A673 (cell line): ENCODE results near the gene TEX51. TPM values are rescaled to one million over a fixed set of nuclear protein-coding genes. Genes with fewer than 3 reads are reported as not detected.

Experiments used
- BruUV-seq: library from RNA; stranded (reverse); fragments of 400-500 nt; replicated peaks from 2 replicates; lab custom pipeline; 2021; lab: Mats Ljungman, UMichigan
- CTCF ChIA-PET: fragments of 300-600 bp; sonication (Branson Sonifier 250); formaldehyde crosslinking; loops from one replicate; lab custom pipeline; 2022; ENCODE audit warnings: antibody characterized with exemption; lab: Charles Lee
- POLR2A ChIA-PET: fragments of 300-600 bp; sonication (Branson Sonifier 250); formaldehyde crosslinking; loops from one replicate; lab custom pipeline; 2022; ENCODE audit warnings: antibody characterized with exemption; ENCODE audit not compliant: low non-redundant PET; lab: Charles Lee
- DNase-seq: peaks from one replicate; pipeline ENCODE4 v3.0.0-alpha.2; 2015; ENCODE audit warnings: low spot score
- H3K27ac ChIP-seq: fragments of 200-600 bp; sonication (generic); 2 replicates; pipeline ENCODE4 v1.5.1; 2016; ENCODE audit warnings: mixed run types, low read depth, mild to moderate bottlenecking, mixed read lengths, antibody characterized with exemption, low read length; ENCODE audit not compliant: poor library complexity, severe bottlenecking
- H3K27me3 ChIP-seq: fragments of 200-600 bp; sonication (generic); replicated peaks from 2 replicates; pipeline ENCODE4 v1.6.1; 2017; ENCODE audit warnings: mixed run types, low read depth, mild to moderate bottlenecking, mixed read lengths, antibody characterized with exemption, low read length; ENCODE audit not compliant: insufficient read depth, poor library complexity
- H3K36me3 ChIP-seq: fragments of 200-600 bp; sonication (generic); 2 replicates; pipeline ENCODE4 v1.6.1; 2016; ENCODE audit warnings: mixed run types, mild to moderate bottlenecking, mixed read lengths, antibody characterized with exemption, low read length; ENCODE audit not compliant: insufficient read depth, poor library complexity, severe bottlenecking
- H3K4me1 ChIP-seq: fragments of 200-600 bp; sonication (generic); 2 replicates; pipeline ENCODE4 v1.6.1; 2017; ENCODE audit warnings: mixed run types, mild to moderate bottlenecking, mixed read lengths, antibody characterized with exemption, low read length; ENCODE audit not compliant: insufficient read depth, poor library complexity, severe bottlenecking
- H3K4me3 ChIP-seq: fragments of 200-600 bp; sonication (generic); 2 replicates; pipeline ENCODE4 v1.5.1; 2016; ENCODE audit warnings: low read depth, mixed run types, mild to moderate bottlenecking, mixed read lengths, low read length; ENCODE audit not compliant: poor library complexity, severe bottlenecking
- H3K9me3 ChIP-seq: fragments of 200-600 bp; sonication (generic); 2 replicates; pipeline ENCODE4 v1.6.1; 2016; ENCODE audit warnings: mixed run types, low read depth, mild to moderate bottlenecking, mixed read lengths, antibody characterized with exemption, low read length; ENCODE audit not compliant: poor library complexity, severe bottlenecking
- CTCF ChIP-seq: fragments of 300-800, 200-600 bp; sonication (generic); conservative IDR thresholded peaks from 2 replicates; pipeline ENCODE4 v1.5.1; 2017; ENCODE audit warnings: low read depth, mild to moderate bottlenecking, antibody characterized with exemption, low read length, moderate library complexity, mixed read lengths
- EZH2 ChIP-seq: fragments of 200-600 bp; sonication (generic); IDR thresholded peaks from 2 replicates; pipeline ENCODE4 v1.6.1; 2017; ENCODE audit warnings: borderline replicate concordance, low read depth, mild to moderate bottlenecking, mixed read lengths, antibody characterized with exemption, low read length; ENCODE audit not compliant: poor library complexity, severe bottlenecking
- intact Hi-C: fragments of 100-400 bp; cut with micrococcal nuclease; formaldehyde crosslinking; loops from one replicate; pipeline ENCODE4 v1.10.0; 2022; ENCODE audit not compliant: unreplicated experiment
- total RNA-seq: library from RNA; stranded (reverse); gene quantifications from 2 replicates; pipeline ENCODE4 v1.2.3, GENCODE V29; 2021

Gene TEX51
- total RNA-seq, 1 experiment from 2014 or later, result not detected

DNA sequence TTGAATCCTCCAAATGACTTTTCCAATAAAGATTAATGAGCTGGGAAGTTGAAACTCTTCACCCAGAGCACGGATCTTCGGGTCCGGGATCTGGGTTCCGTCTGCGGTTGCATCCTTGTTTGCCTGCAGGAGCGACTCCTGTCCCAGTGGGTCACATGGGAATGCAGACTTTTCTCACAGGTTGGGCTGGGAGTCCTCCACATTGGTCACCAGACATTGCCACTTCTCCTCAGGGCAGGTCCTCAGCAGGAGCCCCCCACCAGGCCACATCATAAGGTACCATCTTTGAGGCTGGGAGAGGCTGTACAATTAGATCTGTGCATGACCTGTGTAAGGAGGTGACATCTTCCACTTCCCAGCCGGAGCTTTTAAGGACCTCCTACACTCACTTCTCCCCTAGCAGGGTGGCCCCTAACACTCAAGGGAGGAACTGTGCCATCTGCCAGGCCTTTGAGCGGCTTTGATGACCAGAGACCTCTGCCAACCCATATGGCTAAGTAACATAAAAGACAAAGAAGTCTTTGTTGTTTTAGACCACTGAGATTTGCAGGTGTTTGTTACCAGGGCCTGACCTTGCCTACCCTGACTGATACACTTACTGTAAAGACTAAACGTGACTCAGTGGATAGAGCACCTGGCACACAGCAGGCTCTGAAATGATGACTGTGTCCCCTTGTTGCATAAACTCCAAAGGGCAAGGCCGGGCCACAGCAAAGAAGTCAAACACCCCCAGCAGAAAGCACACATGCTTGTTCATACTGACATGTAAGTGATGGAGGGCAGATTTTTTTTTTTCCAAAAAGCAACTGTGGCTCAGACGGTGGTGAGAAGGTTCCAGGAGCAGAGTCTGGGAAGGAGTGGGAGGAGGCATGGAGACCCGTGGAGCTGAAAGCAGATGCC is 7.9 kb upstream of the TEX51 start:
- Histone ChIP-seq H3K27me3 (no peaks in the 10 kb centered on the region), H3K4me3 (no peak overlapping the region), H3K9me3 (no peaks in the 10 kb centered on the region), H3K27ac (no peak overlapping the region), H3K36me3 (no peaks in the 10 kb centered on the region), H3K4me1 (peaks cover 2% of the 10 kb centered on the region)
- DNase-seq, result no peak
- no TSS peak for BruUV-seq
- TF ChIP-seq CTCF (no peak), EZH2 (no peak)
- intact Hi-C loops, result no loop called here
- ChIA-PET CTCF (no interaction called here), POLR2A (no interaction called here)

DNA sequence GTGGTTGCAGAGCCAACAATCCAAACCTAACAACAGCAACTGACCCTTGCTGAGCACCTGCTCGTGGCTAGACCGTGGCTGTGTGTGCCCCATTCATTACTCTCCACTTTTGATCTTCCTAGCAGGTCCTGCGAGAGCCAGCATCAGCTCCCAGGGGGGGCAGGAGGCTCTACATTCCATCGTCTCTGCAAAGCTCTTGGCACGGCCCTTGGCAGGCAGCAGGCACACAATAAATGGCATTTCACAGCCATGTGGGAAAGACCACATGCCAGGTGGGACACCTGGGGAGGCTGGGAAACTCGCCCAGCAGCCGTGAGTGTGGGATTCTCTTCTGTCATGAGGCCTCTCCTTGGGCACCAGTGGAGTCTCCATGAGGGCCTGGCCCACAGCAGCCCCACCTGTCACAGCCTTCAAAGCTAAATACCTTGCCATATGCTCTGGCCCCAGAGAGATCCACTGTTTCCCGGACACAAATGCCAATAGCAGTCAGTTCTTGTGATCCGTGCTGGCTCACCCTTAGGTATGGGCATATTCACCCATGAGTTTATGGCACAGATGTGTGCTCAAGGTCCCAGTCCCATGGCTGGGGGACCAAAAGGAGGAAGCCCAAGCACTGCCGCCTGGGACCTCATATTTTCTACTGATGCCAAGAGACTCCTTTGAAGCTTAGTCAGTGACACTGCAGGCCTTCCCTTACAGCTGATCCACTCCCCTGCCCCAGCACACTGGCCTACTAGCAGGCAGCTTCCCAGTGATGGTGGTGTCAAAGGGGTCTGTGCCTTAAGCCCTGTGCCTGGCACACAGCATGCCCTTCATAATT is 6.8 kb upstream of the TEX51 start:
- POLR2A ChIA-PET, result no interaction called here
- no peak overlapping the region for H3K27ac ChIP-seq
- intact Hi-C loops, result no loop called here

DNA sequence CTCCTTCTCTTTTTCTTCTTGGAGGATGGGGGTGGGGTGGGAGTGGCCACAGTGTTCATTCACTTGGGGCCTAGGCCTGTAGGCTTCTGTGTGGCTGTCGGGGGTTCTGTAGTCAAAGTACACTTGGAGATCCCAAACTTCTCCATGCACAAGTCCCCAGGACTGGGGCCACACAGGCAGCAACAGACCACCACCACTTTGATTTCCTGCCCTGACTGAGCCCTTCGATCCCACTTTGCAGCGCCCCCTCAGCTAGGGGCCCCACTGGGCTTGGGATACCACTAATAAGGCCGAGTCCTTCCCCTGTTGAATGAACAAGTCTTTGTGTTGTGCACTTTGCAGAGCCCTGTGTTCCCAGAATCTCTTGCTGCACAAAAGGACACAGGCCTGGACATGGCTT is 5.5 kb upstream of the TEX51 start:
- no TSS peak for BruUV-seq
- POLR2A ChIA-PET, result no interaction called here

More for the DNA sequence above, 6.8 kb upstream of the TEX51 start:
- no peaks in the 10 kb centered on the region for H3K4me1 ChIP-seq
- no peaks in the 10 kb centered on the region for H3K9me3 ChIP-seq
- H3K27me3 ChIP-seq, result no peaks in the 10 kb centered on the region
- CTCF ChIA-PET, result no interaction called here
- H3K4me3 ChIP-seq, result no peak overlapping the region
- DNase-seq, result no peak
- no TSS peak for BruUV-seq
- TF ChIP-seq CTCF, result no peak
- H3K36me3 ChIP-seq, result no peaks in the 10 kb centered on the region

More for the DNA sequence above, 5.5 kb upstream of the TEX51 start:
- Histone ChIP-seq H3K4me3 (no peak overlapping the region), H3K27ac (no peak overlapping the region), H3K9me3 (no peaks in the 10 kb centered on the region), H3K4me1 (no peaks in the 10 kb centered on the region), H3K36me3 (no peaks in the 10 kb centered on the region), H3K27me3 (no peaks in the 10 kb centered on the region)
- TF ChIP-seq CTCF, result no peak
- TF ChIP-seq EZH2, result no peak
- CTCF ChIA-PET, result no interaction called here
- no peak for DNase-seq
- intact Hi-C loops, result no loop called here
